ENCODE measurements around the gene IGFALS. TPM values are rescaled to one million over a fixed set of nuclear protein-coding genes. Genes with fewer than 3 reads are reported as not detected.
A peak's percentile ranks its signal among the peaks of the same experiment; 100 is the strongest.

Gene IGFALS
- polyA plus RNA-seq, 1 donor from 2014 or later: not detected

GRCh38 chr16:1788095-1788707 lies 5.3 kb downstream of the IGFALS start:
- peaks cover 2% of the 10 kb centered on the region for H3K36me3 Mint-ChIP-seq
- H3K4me1 Mint-ChIP-seq: peaks cover 0 to 6% (median 5%) of the 10 kb centered on the region in 3 donors
- no peak overlapping the region for H3K27ac Mint-ChIP-seq
- H3K9me3 Mint-ChIP-seq: no peaks in the 10 kb centered on the region
- no peaks in the 10 kb centered on the region for H3K27me3 Mint-ChIP-seq
- peak overlapping the region in 2 of 4 donors; percentile 5 to 66 for H3K4me3 Mint-ChIP-seq

GRCh38 chr16:1787322-1788094 lies 6.0 kb downstream of the IGFALS start:
- no peaks in the 10 kb centered on the region for H3K9me3 Mint-ChIP-seq
- no peak overlapping the region for H3K4me3 Mint-ChIP-seq
- H3K27ac Mint-ChIP-seq: no peak overlapping the region
- peaks cover 0 to 6% (median 5%) of the 10 kb centered on the region in 3 donors for H3K4me1 Mint-ChIP-seq
- peaks cover 2% of the 10 kb centered on the region for H3K36me3 Mint-ChIP-seq
- no peaks in the 10 kb centered on the region for H3K27me3 Mint-ChIP-seq

DNA sequence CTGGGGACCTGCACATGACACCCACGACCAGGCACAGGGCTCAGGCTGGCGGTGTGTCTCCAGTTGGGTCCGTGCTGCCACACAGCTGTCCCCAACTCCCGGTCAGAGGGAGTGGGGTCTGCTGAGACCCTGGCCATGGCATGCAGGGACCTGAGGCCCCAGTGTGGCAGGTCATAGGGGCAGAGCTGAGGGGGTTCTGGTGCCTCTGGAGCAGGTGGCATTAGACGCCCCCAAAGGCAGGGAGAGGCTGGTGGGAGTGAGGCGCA lies 6.5 kb downstream of the IGFALS start:
- H3K27ac Mint-ChIP-seq: no peak overlapping the region
- peaks cover 0 to 6% (median 5%) of the 10 kb centered on the region in 3 donors for H3K4me1 Mint-ChIP-seq
- H3K4me3 Mint-ChIP-seq: no peak overlapping the region
- H3K27me3 Mint-ChIP-seq: no peaks in the 10 kb centered on the region
- no peaks in the 10 kb centered on the region for H3K9me3 Mint-ChIP-seq
- peaks cover 2% of the 10 kb centered on the region for H3K36me3 Mint-ChIP-seq

DNA sequence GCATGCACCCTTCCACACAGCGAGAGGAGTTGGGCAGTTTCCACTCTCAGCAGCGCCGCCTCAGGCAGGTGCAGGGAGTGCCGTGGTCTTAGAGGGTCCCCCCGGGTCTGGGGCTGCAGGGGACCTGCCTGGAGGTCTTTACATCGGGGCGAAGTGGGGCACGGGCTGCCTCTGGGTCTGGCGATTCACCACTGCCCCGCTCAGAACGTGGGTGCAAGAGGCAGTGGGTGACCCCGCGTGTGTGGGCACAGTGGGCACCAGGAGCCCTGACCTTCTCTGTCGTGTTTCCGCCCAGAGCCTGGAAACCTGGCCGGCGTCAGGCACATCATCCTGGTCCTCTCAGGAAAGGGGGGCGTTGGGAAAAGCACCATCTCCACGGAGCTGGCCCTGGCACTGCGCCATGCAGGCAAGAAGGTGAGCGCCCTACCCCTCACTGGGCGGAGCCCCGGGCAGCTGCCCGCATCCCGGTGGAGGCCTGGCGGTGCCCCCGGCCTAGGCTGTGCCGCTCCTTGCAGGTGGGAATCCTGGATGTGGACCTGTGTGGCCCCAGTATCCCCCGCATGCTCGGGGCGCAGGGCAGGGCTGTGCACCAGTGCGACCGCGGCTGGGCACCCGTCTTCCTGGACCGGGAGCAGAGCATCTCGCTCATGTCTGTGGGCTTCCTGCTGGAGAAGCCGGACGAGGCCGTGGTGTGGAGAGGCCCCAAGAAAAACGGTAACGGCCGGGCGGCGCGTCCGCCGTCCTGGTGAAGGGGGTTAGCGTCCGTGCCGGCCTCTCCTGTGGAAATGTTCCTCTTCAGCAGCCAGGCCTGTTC lies 7.1 kb downstream of the IGFALS start:
- Mint-ChIP-seq H3K27me3 (no peaks in the 10 kb centered on the region), H3K9me3 (no peaks in the 10 kb centered on the region), H3K27ac (no peak overlapping the region), H3K4me3 (no peak overlapping the region), H3K36me3 (peaks cover 2% of the 10 kb centered on the region), H3K4me1 (peaks cover 0 to 9% (median 9%) of the 10 kb centered on the region in 3 donors)

GRCh38 chr16:1785846-1786170 lies 7.7 kb downstream of the IGFALS start:
- H3K36me3 Mint-ChIP-seq: peaks cover 2% of the 10 kb centered on the region
- H3K9me3 Mint-ChIP-seq: no peaks in the 10 kb centered on the region
- H3K4me3 Mint-ChIP-seq: peak overlapping the region in 1 of 4 donors; percentile 81
- H3K4me1 Mint-ChIP-seq: peaks cover 0 to 13% (median 9%) of the 10 kb centered on the region in 3 donors
- H3K27me3 Mint-ChIP-seq: no peaks in the 10 kb centered on the region
- no peak overlapping the region for H3K27ac Mint-ChIP-seq

- H3K27me3 Mint-ChIP-seq: no peaks in the 10 kb centered on the region
- peaks cover 2% of the 10 kb centered on the region for H3K36me3 Mint-ChIP-seq
- H3K4me1 Mint-ChIP-seq: peaks cover 0 to 13% (median 9%) of the 10 kb centered on the region in 3 donors
- no peaks in the 10 kb centered on the region for H3K9me3 Mint-ChIP-seq
- H3K27ac Mint-ChIP-seq: peak overlapping the region in 1 of 3 donors; percentile 53
- peak overlapping the region in 3 of 4 donors; percentile 67 to 81 (median 74) for H3K4me3 Mint-ChIP-seq
These were observed 8.3 kb downstream of the IGFALS start for GRCh38 chr16:1784977-1785845.

DNA sequence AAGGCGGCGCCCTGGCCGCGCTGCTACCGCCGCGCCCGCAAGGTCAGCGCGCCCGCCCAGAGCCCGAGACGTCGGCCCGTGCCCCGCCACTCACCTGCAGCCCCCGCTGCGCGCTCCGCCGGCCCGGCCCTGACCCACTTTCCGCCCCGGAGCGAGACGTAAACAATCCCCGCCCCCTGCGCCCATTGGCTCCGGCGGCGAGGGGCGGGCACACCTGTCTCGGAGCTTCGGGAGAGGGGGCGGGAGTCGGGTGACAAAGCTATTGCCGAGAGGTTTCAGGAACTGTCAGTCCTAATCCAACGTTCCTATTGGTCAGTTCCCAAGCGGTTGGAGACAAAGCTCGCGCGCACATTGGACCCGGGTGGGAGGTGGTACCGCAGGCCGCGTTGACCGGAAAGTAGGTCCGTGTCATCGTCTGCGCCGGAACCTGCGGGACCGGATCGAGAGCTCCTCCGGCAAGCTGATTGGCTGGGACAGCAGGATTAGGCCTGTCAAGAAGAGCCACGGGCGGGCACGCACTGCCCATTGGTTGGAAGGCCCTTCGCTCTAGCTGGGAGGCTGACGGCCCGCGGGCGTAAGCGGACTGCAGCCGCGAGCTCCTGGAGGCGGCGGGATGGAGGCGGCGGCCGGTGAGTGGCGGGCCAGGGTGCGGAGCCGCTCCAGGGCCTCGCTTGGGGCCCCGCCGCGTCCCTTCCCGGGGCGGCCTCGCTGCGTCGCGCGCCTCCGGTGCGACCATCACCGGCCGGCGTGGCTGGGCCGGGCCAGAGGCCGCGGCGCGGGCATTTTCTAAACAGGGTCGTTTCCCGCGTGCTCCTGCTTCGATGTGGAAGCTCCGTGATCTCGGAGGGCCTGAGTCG lies 10.9 kb downstream of the IGFALS start, which contains the start of the genes NUBP2 and SPSB3:
TSS of gene NUBP2 (plus strand) at position 553 of the 857 bp plus-strand sequence. CDS start at position 614, 61 bp downstream.
TSS of gene SPSB3 (minus strand) at position 164 of the 857 bp plus-strand sequence. CDS start 1,088 bp downstream, outside the sequence.
- Mint-ChIP-seq H3K27me3 (no peaks in the 10 kb centered on the region), H3K9me3 (no peaks in the 10 kb centered on the region), H3K4me3 (peak within 1 kb of the TSS; percentile 90 to 96 (median 94)), H3K27ac (peak within 1 kb of the TSS; percentile 67 to 93 (median 87)), H3K4me1 (peaks cover 0 to 13% (median 5%) of the 10 kb centered on the region in 3 donors), H3K36me3 (no peaks in the 10 kb centered on the region)

DNA sequence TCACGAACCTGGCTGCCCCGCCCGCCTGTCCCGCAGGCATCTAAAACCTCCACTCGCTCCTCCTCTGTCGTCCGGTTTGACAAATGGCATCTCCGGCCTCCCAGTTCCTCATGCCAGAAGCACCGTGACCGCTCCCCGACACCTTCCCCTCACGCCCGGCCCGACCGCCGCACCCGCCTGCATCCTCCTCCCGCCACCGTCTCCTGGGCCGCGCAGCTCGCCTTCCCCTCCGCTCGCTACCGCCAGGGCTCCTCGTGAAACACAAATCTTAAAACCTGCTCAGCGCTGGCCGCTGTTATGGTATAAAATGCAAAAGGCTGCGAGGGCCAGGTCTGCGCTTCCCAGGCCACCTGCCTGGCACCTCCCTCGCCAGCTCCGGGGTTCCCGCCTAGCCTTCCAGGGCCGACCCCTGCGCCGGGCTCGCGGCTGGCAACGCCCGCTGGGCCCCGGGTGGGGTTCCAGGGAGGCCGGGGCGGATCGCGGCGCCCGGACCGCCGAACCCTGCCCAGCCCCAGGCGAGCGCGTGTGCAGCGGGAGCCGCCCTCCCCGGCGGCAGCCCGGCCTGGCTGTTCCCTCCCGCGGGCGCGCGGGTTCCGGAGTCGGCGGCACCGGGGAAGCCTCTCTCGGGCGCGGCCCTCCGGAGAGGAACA lies 11.6 kb downstream of the IGFALS start:
- Mint-ChIP-seq H3K9me3 (no peaks in the 10 kb centered on the region), H3K4me1 (peaks cover 0 to 13% (median 5%) of the 10 kb centered on the region in 3 donors), H3K27ac (peak overlapping the region; percentile 39 to 87 (median 67)), H3K27me3 (no peaks in the 10 kb centered on the region), H3K36me3 (no peaks in the 10 kb centered on the region), H3K4me3 (peak overlapping the region; percentile 83 to 94 (median 91))

DNA sequence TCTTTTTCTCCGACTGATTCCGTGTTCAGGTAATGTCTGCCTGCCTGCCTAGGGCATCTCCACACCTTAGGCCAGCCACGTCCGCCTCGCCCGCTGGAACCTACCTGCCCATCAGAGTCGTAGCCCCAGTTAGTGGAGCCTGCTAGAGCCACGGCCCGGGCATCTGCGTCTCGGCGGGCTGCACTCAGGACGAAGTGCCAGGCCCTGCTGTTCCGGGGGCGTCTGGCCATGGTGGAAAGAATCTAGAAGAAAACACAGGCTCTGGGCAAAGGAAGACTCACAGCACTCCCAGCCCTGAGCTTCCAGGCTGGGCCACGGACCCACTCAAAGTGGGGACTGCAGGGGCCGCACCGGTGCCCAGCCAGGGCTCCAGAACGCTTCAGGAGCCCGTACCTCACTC lies 12.3 kb downstream of the IGFALS start:
- Mint-ChIP-seq H3K27ac (peak overlapping the region; percentile 23 to 74 (median 67)), H3K4me1 (peaks cover 0 to 15% (median 5%) of the 10 kb centered on the region in 3 donors), H3K27me3 (no peaks in the 10 kb centered on the region), H3K4me3 (peak overlapping the region; percentile 83 to 94 (median 88)), H3K36me3 (no peaks in the 10 kb centered on the region), H3K9me3 (no peaks in the 10 kb centered on the region)

GRCh38 chr16:1780677-1781072 lies 12.8 kb downstream of the IGFALS start:
- no peaks in the 10 kb centered on the region for H3K36me3 Mint-ChIP-seq
- no peaks in the 10 kb centered on the region for H3K27me3 Mint-ChIP-seq
- H3K27ac Mint-ChIP-seq: peak overlapping the region in 2 of 3 donors; percentile 67 to 74
- peak overlapping the region in 3 of 4 donors; percentile 32 to 85 (median 83) for H3K4me3 Mint-ChIP-seq
- no peaks in the 10 kb centered on the region for H3K9me3 Mint-ChIP-seq
- H3K4me1 Mint-ChIP-seq: peaks cover 0 to 15% (median 5%) of the 10 kb centered on the region in 3 donors

DNA sequence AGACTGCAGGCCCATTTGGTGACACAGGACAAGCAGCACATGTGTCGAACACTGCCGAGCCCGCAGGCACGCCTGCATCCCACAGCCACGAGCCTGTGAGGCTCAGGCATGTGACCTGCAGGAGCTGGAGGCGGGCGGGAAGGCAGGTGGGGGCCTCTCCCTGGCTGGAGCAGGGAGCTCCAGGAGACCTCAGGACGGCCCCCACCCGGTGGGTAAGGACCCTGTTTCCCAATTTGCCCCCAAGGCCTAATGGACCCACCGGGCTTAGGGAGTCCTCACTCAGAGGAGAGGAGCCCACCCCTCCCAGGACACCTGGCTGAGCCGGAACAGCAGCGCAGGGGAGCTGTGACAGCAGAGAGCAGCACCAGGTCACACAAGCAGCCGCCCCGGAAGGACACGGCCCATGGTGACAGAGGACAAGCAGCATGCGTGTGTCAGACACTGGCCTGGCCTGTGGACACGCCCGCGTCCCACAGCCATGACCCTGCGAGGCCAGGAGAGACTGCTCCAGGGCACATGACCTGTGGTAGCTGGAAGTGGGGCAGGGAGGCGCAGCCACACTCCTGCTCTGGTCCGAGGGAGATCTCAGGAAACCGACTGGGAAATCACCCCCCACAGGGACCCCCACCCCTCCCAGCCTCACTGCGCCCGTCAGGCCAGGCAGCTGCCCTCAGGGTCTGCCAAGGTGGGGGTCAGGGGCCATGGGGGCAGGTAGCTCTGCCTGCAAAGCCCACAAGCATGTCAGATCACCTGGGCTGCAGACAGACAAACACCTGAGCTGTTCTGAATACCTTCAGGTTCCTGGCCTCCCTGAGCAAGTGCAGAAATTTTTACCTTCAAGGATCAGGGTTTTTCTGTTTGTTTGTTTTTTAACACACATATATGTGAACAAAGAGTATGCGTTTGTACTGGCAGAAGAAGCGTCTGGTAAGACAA lies 13.5 kb downstream of the IGFALS start:
- Mint-ChIP-seq H3K27me3 (no peaks in the 10 kb centered on the region), H3K4me1 (peaks cover 0 to 13% (median 4%) of the 10 kb centered on the region in 3 donors), H3K9me3 (no peaks in the 10 kb centered on the region), H3K4me3 (peak overlapping the region; percentile 30 to 65 (median 42)), H3K27ac (peak overlapping the region in 1 of 3 donors; percentile 74), H3K36me3 (no peaks in the 10 kb centered on the region)

DNA sequence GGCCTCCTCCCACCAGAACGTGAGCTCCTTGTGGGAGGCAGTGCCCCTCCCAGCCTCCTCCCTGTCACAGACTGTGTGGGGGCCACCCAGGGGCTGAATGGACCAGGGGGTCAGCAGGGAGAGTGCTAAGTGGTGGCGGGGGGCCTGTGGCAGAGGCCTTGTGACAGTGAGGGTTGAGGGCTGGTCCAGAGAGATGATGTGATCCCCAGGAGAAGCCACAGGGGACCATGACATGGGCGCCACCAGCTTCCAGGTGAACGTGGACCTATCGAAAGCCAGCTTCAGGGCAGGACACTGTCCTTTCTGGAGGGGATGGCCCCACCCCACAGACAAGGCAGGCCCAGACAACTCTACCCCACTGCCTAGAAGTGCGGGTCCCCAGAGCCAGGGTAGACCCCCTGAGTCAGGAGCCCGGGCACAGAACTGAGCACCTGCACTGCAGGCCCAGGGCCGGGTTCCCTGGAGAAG lies 14.2 kb downstream of the IGFALS start:
- Mint-ChIP-seq H3K36me3 (no peaks in the 10 kb centered on the region), H3K4me3 (peak overlapping the region in 1 of 4 donors; percentile 60), H3K4me1 (peaks cover 0 to 14% (median 3%) of the 10 kb centered on the region in 3 donors), H3K27ac (peak overlapping the region in 1 of 3 donors; percentile 96), H3K9me3 (no peaks in the 10 kb centered on the region), H3K27me3 (no peaks in the 10 kb centered on the region)

Measured in IgD-negative memory B cell (primary cell).